Natural killer cell (primary cell): ENCODE measurements around the gene HPCAL4. TPM values are rescaled to one million over a fixed set of nuclear protein-coding genes. Genes with fewer than 3 reads are reported as not detected.

ENCODE experiments used
- ATAC-seq, 3 donors: fragments of 150-1000 bp in 2 of 3; fragments of 200-7000 bp in 1 of 3; cut with Tn5 transposase; 1 replicate in 1 of 3; 2 replicates in 2 of 3; pipeline ENCODE4 v1.10.0; 2021; ENCODE audit warnings: mild to moderate bottlenecking in 2 of 3, moderate library complexity in 2 of 3
- DNase-seq, 2 donors: peaks; one replicate each; pipeline versions ENCODE4 v3.0.0 to v3.0.0-alpha.2; 2013 to 2021; ENCODE audit warnings: mixed read lengths in 1 of 2
- H3K27ac ChIP-seq: one replicate; pipeline ENCODE4 v1.5.1; 2013; ENCODE audit warnings: mild to moderate bottlenecking, low read length
- H3K27me3 ChIP-seq: one replicate; pipeline ENCODE4 v1.6.1; 2013; ENCODE audit warnings: low read length; ENCODE audit not compliant: control insufficient read depth, insufficient read depth
- H3K36me3 ChIP-seq: one replicate; pipeline ENCODE4 v1.6.1; 2013; ENCODE audit warnings: low read length; ENCODE audit not compliant: control insufficient read depth, insufficient read depth
- H3K4me1 ChIP-seq: one replicate; pipeline ENCODE4 v1.6.1; 2013; ENCODE audit warnings: low read length; ENCODE audit not compliant: control insufficient read depth, insufficient read depth
- H3K4me3 ChIP-seq: one replicate; pipeline ENCODE4 v1.5.1; 2013; ENCODE audit warnings: low read length
- H3K9me3 ChIP-seq: one replicate; pipeline ENCODE4 v1.6.1; 2013; ENCODE audit warnings: low read length; ENCODE audit not compliant: control insufficient read depth, insufficient read depth
- H3K27ac Mint-ChIP-seq, 2 donors: one replicate each; pipeline ENCODE4 v1.8.0; 2022; ENCODE audit warnings: mild to moderate bottlenecking in 2 of 2, mixed read lengths in 2 of 2, moderate library complexity in 1 of 2
- H3K27me3 Mint-ChIP-seq, 2 donors: one replicate each; pipeline ENCODE4 v1.8.0; 2022; ENCODE audit warnings: low read depth in 2 of 2, mixed read lengths in 2 of 2
- H3K36me3 Mint-ChIP-seq: one replicate; pipeline ENCODE4 v1.8.0; 2022; ENCODE audit warnings: mixed read lengths
- H3K4me1 Mint-ChIP-seq, 2 donors: one replicate each; pipeline ENCODE4 v1.8.0; 2022; ENCODE audit warnings: mixed read lengths in 2 of 2
- H3K4me3 Mint-ChIP-seq: one replicate; pipeline ENCODE4 v1.8.0; 2022; ENCODE audit warnings: mild to moderate bottlenecking, moderate library complexity, mixed read lengths
- H3K9me3 Mint-ChIP-seq, 2 donors: one replicate each; pipeline ENCODE4 v1.8.0; 2022; ENCODE audit warnings: mixed read lengths in 2 of 2
- WGBS: methylation state at CpG from one replicate; pipeline ENCODE4 v1.1.7; 2013; ENCODE audit warnings: missing lambda C conversion rate; ENCODE audit not compliant: insufficient coverage; 5-methylcytosine and 5-hydroxymethylcytosine counted together
- intact Hi-C: fragments of 100-400 bp; cut with micrococcal nuclease; formaldehyde crosslinking; loops from one replicate; pipeline ENCODE4 v1.14.2; 2022
- total RNA-seq, 4 donors: library from RNA; stranded (reverse); fragments of 120-200 nt in 1 of 4; gene quantifications; one replicate each; pipeline versions ENCODE4 v1.2.3 to v1.2.4, GENCODE V29; 2013 to 2022
- TF ChIP-seq, protein P1 (sequence below): fragments of 200-600 bp; IDR thresholded peaks from one replicate; pipeline ENCODE4 v1.8.0; 2022; ENCODE audit warnings: antibody characterized with exemption

The HPCAL4 gene
- total RNA-seq, 3 donors from 2014 or later (not counting 1 experiment from before 2014, with no cell fraction given) = 0.78 to 1.6 (median 1.3) TPM

GRCh38 chr1:39659110-39659509, 32.1 kb downstream of the HPCAL4 start:
- no peak overlapping the region for H3K4me3 ChIP-seq
- H3K9me3 ChIP-seq = no peaks in the 10 kb centered on the region
- 89% methylated on average over 12 of the region's 12 CpGs for WGBS
- no peak overlapping the region for H3K4me3 Mint-ChIP-seq
- no peak for DNase-seq
- intact Hi-C loops = no loop called here
- TF ChIP-seq, protein P1, sequence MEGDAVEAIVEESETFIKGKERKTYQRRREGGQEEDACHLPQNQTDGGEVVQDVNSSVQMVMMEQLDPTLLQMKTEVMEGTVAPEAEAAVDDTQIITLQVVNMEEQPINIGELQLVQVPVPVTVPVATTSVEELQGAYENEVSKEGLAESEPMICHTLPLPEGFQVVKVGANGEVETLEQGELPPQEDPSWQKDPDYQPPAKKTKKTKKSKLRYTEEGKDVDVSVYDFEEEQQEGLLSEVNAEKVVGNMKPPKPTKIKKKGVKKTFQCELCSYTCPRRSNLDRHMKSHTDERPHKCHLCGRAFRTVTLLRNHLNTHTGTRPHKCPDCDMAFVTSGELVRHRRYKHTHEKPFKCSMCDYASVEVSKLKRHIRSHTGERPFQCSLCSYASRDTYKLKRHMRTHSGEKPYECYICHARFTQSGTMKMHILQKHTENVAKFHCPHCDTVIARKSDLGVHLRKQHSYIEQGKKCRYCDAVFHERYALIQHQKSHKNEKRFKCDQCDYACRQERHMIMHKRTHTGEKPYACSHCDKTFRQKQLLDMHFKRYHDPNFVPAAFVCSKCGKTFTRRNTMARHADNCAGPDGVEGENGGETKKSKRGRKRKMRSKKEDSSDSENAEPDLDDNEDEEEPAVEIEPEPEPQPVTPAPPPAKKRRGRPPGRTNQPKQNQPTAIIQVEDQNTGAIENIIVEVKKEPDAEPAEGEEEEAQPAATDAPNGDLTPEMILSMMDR = no peak
- no peaks in the 10 kb centered on the region for H3K27me3 ChIP-seq
- no peak for ATAC-seq
- H3K9me3 Mint-ChIP-seq = no peaks in the 10 kb centered on the region
- H3K27ac Mint-ChIP-seq = no peak overlapping the region
- H3K36me3 ChIP-seq = no peaks in the 10 kb centered on the region
- peaks cover 0 to 6% of the 10 kb centered on the region in 2 donors for H3K4me1 Mint-ChIP-seq
- peaks cover 0 to 3% of the 10 kb centered on the region in 2 donors for H3K27me3 Mint-ChIP-seq
- H3K4me1 ChIP-seq = peaks cover 3% of the 10 kb centered on the region
- H3K27ac ChIP-seq = no peak overlapping the region
- no peaks in the 10 kb centered on the region for H3K36me3 Mint-ChIP-seq

DNA sequence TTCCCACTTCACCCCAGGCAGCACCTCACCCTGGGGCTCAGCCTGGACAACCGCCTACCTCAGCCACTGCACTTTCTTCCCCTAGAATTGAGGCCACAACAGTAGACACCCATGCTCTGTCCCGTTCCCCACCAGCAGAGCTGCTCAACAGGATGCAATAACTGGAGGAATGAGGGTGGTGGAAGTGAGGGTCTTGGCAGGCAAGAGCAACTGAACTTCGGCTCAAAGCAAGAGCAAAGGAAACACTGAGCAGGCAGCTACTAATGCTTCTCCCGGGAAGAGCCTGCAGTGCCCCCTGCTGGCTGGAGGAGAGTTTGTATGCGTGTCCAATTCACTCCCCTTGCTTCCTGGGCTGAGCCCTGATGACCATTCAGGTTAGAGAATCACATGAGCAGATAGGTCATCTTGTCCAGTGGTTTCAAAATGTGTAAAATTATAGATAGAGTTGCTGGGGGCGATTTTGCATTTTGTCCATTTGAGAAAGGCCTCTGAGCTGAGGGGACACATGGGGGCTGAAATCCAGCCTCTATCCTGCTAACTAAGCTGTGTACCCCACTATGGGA, 33.2 kb downstream of the HPCAL4 start:
- H3K27ac Mint-ChIP-seq = no peak overlapping the region
- WGBS = 39% methylated on average over 6 of the region's 6 CpGs
- no peaks in the 10 kb centered on the region for H3K9me3 Mint-ChIP-seq
- TF ChIP-seq, protein P1 = peak; percentile 80
- H3K36me3 Mint-ChIP-seq = no peaks in the 10 kb centered on the region
- peaks cover 0 to 8% of the 10 kb centered on the region in 2 donors for H3K27me3 Mint-ChIP-seq
- intact Hi-C loops = no loop called here
- Histone ChIP-seq H3K36me3 (no peaks in the 10 kb centered on the region), H3K27me3 (no peaks in the 10 kb centered on the region), H3K27ac (no peak overlapping the region), H3K4me3 (no peak overlapping the region), H3K9me3 (no peaks in the 10 kb centered on the region), H3K4me1 (peaks cover 7% of the 10 kb centered on the region)
- peaks cover 0 to 13% of the 10 kb centered on the region in 2 donors for H3K4me1 Mint-ChIP-seq
- no peak overlapping the region for H3K4me3 Mint-ChIP-seq
- DNase-seq (peak; percentile 49 to 81), ATAC-seq (peak in 2 of 3 donors; percentile 81 to 82)

DNA sequence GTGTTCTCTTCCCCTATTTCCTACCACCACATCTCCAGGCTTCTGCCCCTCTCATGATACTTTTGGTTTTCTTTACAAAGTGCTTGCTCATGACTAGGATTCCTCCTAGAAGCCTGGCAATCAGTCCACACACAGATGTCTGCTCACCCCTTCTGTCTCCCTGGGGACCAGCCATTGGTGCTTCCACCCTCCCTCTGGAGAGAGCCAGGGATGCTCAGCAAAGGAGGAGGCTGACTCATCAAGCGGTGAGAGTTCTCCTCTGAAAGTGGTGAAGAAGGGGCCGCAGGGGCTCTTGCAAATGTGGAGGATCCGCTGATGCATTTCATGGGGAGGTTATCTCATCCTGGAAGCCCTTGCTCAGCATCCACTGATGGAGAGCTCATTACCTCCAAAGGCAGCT, 33.8 kb downstream of the HPCAL4 start:
- H3K9me3 Mint-ChIP-seq = no peaks in the 10 kb centered on the region
- Histone ChIP-seq H3K36me3 (no peaks in the 10 kb centered on the region), H3K4me3 (no peak overlapping the region), H3K4me1 (peaks cover 7% of the 10 kb centered on the region), H3K27ac (no peak overlapping the region), H3K9me3 (no peaks in the 10 kb centered on the region), H3K27me3 (no peaks in the 10 kb centered on the region)
- H3K27me3 Mint-ChIP-seq = peaks cover 0 to 8% of the 10 kb centered on the region in 2 donors
- WGBS = 100% methylated on average over 3 of the region's 3 CpGs
- DNase-seq = no peak
- H3K36me3 Mint-ChIP-seq = no peaks in the 10 kb centered on the region
- intact Hi-C loops = no loop called here
- no peak overlapping the region for H3K4me3 Mint-ChIP-seq
- ATAC-seq = no peak
- no peak overlapping the region for H3K27ac Mint-ChIP-seq
- TF ChIP-seq, protein P1 = no peak
- H3K4me1 Mint-ChIP-seq = peaks cover 0 to 13% of the 10 kb centered on the region in 2 donors

- Histone ChIP-seq H3K4me1 (peaks cover 7% of the 10 kb centered on the region), H3K4me3 (no peak overlapping the region), H3K27ac (no peak overlapping the region), H3K27me3 (no peaks in the 10 kb centered on the region), H3K36me3 (no peaks in the 10 kb centered on the region), H3K9me3 (no peaks in the 10 kb centered on the region)
- no peak for DNase-seq
- no peak for ATAC-seq
- Mint-ChIP-seq H3K9me3 (no peaks in the 10 kb centered on the region), H3K36me3 (no peaks in the 10 kb centered on the region), H3K27ac (no peak overlapping the region), H3K4me3 (no peak overlapping the region), H3K27me3 (peaks cover 0 to 8% of the 10 kb centered on the region in 2 donors), H3K4me1 (peaks cover 0 to 13% of the 10 kb centered on the region in 2 donors)
- TF ChIP-seq, protein P1 = no peak
- WGBS = 88% methylated on average over 2 of the region's 2 CpGs
- intact Hi-C loops = no loop called here
These were observed 34.8 kb downstream of the HPCAL4 start for GRCh38 chr1:39656391-39656790.
